Measurements from ENCODE around the gene SLC6A13.

DNA sequence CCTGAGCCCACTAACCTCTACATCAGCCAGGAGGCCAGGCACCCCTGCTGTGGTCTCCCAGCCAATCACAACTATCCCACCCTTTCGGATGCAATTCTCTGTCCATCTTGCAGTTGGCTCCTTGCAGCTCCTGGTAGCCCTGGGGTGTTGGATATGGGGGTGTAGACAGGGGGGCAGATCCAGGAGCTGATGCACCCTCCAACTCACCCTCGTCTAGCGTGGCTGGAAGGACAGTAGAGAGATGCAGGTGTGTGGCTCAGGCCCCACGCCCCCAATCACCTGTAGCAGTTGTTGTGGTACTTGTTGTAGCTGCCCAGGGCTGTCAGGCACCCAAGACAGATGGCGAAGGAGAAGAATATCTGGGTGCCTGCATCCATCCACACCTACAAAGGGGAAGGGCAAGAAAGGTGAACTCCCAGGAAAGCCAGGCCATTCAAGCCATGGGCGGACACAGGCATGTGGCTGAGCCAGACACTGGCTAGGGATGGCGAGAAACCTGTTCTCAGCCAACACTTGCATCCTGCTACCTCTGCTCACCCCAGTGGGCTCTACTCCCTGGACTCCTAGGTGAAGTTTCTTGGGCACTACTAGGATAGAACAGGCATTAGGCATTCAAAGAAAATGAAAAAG, 35.2 kb downstream of the SLC6A13 start:
- TF ChIP-seq, protein P1, sequence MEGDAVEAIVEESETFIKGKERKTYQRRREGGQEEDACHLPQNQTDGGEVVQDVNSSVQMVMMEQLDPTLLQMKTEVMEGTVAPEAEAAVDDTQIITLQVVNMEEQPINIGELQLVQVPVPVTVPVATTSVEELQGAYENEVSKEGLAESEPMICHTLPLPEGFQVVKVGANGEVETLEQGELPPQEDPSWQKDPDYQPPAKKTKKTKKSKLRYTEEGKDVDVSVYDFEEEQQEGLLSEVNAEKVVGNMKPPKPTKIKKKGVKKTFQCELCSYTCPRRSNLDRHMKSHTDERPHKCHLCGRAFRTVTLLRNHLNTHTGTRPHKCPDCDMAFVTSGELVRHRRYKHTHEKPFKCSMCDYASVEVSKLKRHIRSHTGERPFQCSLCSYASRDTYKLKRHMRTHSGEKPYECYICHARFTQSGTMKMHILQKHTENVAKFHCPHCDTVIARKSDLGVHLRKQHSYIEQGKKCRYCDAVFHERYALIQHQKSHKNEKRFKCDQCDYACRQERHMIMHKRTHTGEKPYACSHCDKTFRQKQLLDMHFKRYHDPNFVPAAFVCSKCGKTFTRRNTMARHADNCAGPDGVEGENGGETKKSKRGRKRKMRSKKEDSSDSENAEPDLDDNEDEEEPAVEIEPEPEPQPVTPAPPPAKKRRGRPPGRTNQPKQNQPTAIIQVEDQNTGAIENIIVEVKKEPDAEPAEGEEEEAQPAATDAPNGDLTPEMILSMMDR (conservative IDR thresholded peaks at IDR 0.05; ENCODE audit: low read depth, low read length), result no peak
- TF ChIP-seq EZH2 (IDR thresholded peaks at IDR 0.05; ENCODE audit: borderline replicate concordance, low read depth, low read length, poor library complexity, severe bottlenecking), result no peak
